Body of pancreas (tissue), 4 donors: ENCODE data around the gene ZBTB16. TPM values are rescaled to one million over a fixed set of nuclear protein-coding genes. Genes with fewer than 3 reads are reported as not detected.

Experiments used
- ATAC-seq: fragments of 150-250 bp; one replicate; pipeline ENCODE4 v1.9.1; 2016
- DNase-seq, 4 donors: peaks; one replicate each; pipeline ENCODE4 v3.0.0-alpha.2; 2019
- H3K27ac ChIP-seq, 4 donors: fragments of 200-600 bp; sonication (generic); 1 replicate in 3 of 4; 2 replicates in 1 of 4; pipeline versions ENCODE4 v1.5.1 to v1.6.1; 2016 to 2019; ENCODE audit warnings: mild to moderate bottlenecking in 1 of 4, mixed read lengths in 1 of 4, moderate library complexity in 1 of 4
- H3K27me3 ChIP-seq, 2 donors: fragments of 200-600 bp; sonication (generic); one replicate each; pipeline ENCODE4 v1.6.0; 2016; ENCODE audit warnings: mild to moderate bottlenecking in 1 of 2
- H3K36me3 ChIP-seq, 2 donors: fragments of 200-600 bp; sonication (generic); replicated peaks in 1 of 2; 2 replicates each; pipeline ENCODE4 v1.5.1; 2016; ENCODE audit warnings: low read depth in 2 of 2; ENCODE audit not compliant: insufficient read depth in 1 of 2
- H3K4me1 ChIP-seq: fragments of 200-600 bp; sonication (generic); one replicate; pipeline ENCODE4 v1.6.0; 2016
- H3K4me3 ChIP-seq, 2 donors: fragments of 200-600 bp; sonication (generic); 1 replicate in 1 of 2; 2 replicates in 1 of 2; pipeline ENCODE4 v1.5.1; 2016 to 2019
- H3K9me3 ChIP-seq, 3 donors: fragments of 200-600 bp; sonication (generic); 1 replicate in 2 of 3; 2 replicates in 1 of 3; pipeline ENCODE4 v1.5.1; 2016
- POLR2A ChIP-seq, 3 donors: fragments of 450-650 bp; IDR thresholded peaks; one replicate each; pipeline ENCODE4 v1.6.1; 2016; ENCODE audit warnings: antibody characterized with exemption in 3 of 3, mild to moderate bottlenecking in 2 of 3
- WGBS, 2 donors: methylation state at CpG; one replicate each; pipeline ENCODE4 v1.1.5; 2017; 5-methylcytosine and 5-hydroxymethylcytosine counted together
- intact Hi-C: fragments of 100-400 bp; cut with DNase I; formaldehyde crosslinking; loops from one replicate; pipeline ENCODE4 v1.15.1; 2023
- total RNA-seq, 2 donors: library from RNA; depleted of rRNA; stranded (reverse); fragments of >200 nt; gene quantifications; one replicate each; pipeline ENCODE4 v1.1.0, GENCODE V29; 2016
- TF ChIP-seq, protein P1 (sequence below), 7 experiments: fragments of 450-650 bp in 4 of 7; fragments of 200-600 bp in 3 of 7; sonication (generic) in 3 of 7; IDR thresholded peaks; one replicate each; pipeline ENCODE4 v1.5.1; 2016 to 2019; ENCODE audit warnings: antibody characterized with exemption in 7 of 7

Gene ZBTB16
- total RNA-seq, 2 donors from 2014 or later: 96.5 to 150 TPM

DNA sequence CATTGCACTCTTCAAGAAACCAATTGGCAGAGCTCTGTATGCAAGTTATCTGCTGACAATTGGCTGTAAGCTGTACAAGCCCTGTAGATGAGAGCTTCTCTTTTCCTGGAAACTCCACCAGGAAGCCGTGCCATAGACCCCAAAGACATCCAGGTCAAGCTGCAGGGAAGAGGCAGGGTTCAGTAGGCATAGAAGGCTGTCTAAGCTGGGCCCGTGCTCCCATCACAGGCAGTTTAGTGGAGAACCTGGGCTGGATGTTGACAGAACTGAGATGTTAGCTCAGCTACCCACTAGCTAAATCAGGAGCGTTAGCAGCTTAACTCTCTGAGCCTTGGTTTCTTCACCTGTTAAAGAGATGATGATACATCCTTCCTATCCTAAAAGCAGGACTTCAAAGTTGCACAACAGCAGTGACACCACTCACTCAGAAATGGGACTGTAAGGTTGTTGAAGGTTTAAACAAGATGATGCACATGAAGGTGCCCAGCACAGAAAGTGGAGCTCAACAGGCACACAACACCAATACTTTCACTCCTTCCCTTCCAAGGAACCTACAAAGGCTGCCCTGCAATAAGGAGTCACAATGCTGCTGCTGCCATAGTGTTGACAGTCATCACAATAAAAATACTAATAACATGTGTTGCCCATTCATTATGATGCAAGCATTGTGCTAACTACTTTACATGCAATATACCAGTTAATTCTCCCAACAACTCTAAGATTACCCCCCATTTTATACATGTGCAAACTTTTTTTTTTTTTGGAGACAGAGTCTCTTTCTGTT lies 115.4 kb downstream of the ZBTB16 start:
- H3K27me3 ChIP-seq: no peaks in the 10 kb centered on the region
- H3K27ac ChIP-seq: peak overlapping the region; percentile 92 to 99 (median 98)
- H3K4me1 ChIP-seq: peaks cover 97% of the 10 kb centered on the region
- 50 to 60% methylated on average over 2 to 3 of the region's 3 CpGs for WGBS, 2 donors
- no peaks in the 10 kb centered on the region for H3K36me3 ChIP-seq
- intact Hi-C loops: no loop called here
- DNase-seq (no peak), ATAC-seq (no peak)
- H3K4me3 ChIP-seq: no peak overlapping the region
- TF ChIP-seq, protein P1, sequence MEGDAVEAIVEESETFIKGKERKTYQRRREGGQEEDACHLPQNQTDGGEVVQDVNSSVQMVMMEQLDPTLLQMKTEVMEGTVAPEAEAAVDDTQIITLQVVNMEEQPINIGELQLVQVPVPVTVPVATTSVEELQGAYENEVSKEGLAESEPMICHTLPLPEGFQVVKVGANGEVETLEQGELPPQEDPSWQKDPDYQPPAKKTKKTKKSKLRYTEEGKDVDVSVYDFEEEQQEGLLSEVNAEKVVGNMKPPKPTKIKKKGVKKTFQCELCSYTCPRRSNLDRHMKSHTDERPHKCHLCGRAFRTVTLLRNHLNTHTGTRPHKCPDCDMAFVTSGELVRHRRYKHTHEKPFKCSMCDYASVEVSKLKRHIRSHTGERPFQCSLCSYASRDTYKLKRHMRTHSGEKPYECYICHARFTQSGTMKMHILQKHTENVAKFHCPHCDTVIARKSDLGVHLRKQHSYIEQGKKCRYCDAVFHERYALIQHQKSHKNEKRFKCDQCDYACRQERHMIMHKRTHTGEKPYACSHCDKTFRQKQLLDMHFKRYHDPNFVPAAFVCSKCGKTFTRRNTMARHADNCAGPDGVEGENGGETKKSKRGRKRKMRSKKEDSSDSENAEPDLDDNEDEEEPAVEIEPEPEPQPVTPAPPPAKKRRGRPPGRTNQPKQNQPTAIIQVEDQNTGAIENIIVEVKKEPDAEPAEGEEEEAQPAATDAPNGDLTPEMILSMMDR (IDR thresholded peaks at IDR 0.05): no peak
- TF ChIP-seq POLR2A (IDR thresholded peaks at IDR 0.05): no peak
- no peaks in the 10 kb centered on the region for H3K9me3 ChIP-seq

DNA sequence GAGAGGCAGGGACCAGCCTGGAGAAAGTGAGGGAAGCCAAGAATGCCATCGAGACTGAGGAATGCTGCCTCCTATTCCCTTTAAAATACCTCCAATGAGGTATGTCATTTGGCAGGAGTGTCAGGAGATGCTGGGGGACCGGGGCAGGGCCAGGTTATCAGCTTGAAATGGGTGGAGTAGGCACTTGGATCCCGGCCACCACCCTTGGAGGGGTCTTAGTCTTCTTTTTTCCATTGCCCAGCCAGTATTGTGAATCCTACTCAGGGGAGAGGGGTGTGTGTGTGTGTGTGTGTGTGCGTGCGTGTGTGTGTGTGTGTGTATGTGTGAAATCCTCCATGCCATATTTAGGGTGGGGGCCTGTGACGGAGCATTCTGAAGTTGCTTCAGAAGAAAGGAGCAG lies 116.2 kb downstream of the ZBTB16 start:
- H3K9me3 ChIP-seq: no peaks in the 10 kb centered on the region
- WGBS, 2 donors: 47 to 48% methylated on average over 6 of the region's 6 CpGs
- peak in 1 of 4 donors; percentile 42 for DNase-seq
- no peak for TF ChIP-seq POLR2A (IDR thresholded peaks at IDR 0.05)
- TF ChIP-seq, protein P1 (IDR thresholded peaks at IDR 0.05): no peak
- intact Hi-C loops: no loop called here
- no peak overlapping the region for H3K4me3 ChIP-seq
- no peaks in the 10 kb centered on the region for H3K27me3 ChIP-seq
- H3K27ac ChIP-seq: peak overlapping the region; percentile 92 to 99 (median 98)
- H3K4me1 ChIP-seq: peaks cover 97% of the 10 kb centered on the region
- H3K36me3 ChIP-seq: no peaks in the 10 kb centered on the region
- no peak for ATAC-seq

DNA sequence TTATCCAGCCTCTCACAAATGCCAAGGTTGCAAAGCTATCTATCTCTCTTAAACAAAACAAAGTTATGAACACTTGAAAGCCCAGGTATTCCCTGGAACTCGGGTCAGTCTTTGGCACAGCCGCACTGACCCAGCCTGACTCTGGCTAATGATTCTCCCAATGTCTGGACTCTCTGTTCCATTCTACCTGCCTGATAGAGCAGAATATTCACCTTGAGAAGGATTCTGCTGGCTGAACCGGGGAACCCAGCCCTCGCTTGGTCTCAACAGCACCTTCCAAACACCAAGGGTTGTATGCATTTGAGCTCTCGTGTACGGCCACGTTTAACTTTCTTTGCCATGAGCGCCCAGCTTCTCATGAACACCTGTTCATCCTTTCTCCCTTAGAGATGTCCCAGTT lies 116.8 kb downstream of the ZBTB16 start:
- Histone ChIP-seq H3K9me3 (no peaks in the 10 kb centered on the region), H3K27ac (peak overlapping the region; percentile 92 to 99 (median 98)), H3K27me3 (no peaks in the 10 kb centered on the region), H3K4me3 (no peak overlapping the region), H3K36me3 (no peaks in the 10 kb centered on the region), H3K4me1 (peaks cover 97% of the 10 kb centered on the region)
- 30 to 33% methylated on average over 8 of the region's 8 CpGs for WGBS, 2 donors
- peak; percentile 51 for ATAC-seq
- TF ChIP-seq POLR2A (IDR thresholded peaks at IDR 0.05): peak in 2 of 3 donors; percentile 58 to 61
- TF ChIP-seq, protein P1 (IDR thresholded peaks at IDR 0.05): no peak
- intact Hi-C loops: no loop called here
- DNase-seq: peak; percentile 80 to 87 (median 86)

DNA sequence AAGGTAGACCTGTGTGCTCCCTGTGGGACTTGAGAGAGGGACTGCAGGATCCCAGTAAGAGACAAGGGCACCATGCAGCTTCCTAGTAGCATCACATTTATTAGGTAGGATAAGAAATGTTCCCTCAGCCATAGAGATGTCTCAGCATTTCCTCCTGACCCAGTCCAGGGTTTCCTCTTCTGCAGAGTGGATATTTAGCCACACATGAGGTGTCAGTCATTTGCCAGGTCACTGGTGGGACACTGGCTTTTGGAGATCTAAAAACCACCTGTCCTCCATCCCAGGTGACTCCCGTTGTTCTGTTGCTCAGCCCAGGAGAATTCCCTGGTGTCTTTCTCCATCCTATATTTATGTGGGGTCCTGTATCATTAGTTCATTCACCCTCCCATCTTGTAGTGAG lies 119.1 kb downstream of the ZBTB16 start:
- H3K4me1 ChIP-seq: peaks cover 97% of the 10 kb centered on the region
- intact Hi-C loops: no loop called here
- H3K9me3 ChIP-seq: no peaks in the 10 kb centered on the region
- TF ChIP-seq POLR2A (IDR thresholded peaks at IDR 0.05): no peak
- TF ChIP-seq, protein P1 (IDR thresholded peaks at IDR 0.05): no peak
- peak overlapping the region; percentile 92 to 99 (median 98) for H3K27ac ChIP-seq
- H3K4me3 ChIP-seq: no peak overlapping the region
- H3K36me3 ChIP-seq: no peaks in the 10 kb centered on the region
- DNase-seq: no peak
- no peak for ATAC-seq
- no peaks in the 10 kb centered on the region for H3K27me3 ChIP-seq
- 30 to 62% methylated on average over 1 of the region's 1 CpG for WGBS, 2 donors
